GM18909 (cell line): ENCODE results near the gene RGS16.

Experiments used
- ATAC-seq: cut with Tn5 transposase; IDR thresholded peaks from one replicate; pipeline ENCODE4 v1.9.1; 2021; ENCODE audit warnings: mild to moderate bottlenecking; ENCODE audit not compliant: unreplicated experiment, poor library complexity

Gene RGS16

GRCh38 chr1:182630586-182630985 lies 26.4 kb upstream of the RGS16 start:
- no peak for ATAC-seq

- ATAC-seq, result peak; percentile 73
Measured at GRCh38 chr1:182629499-182630096, 25.4 kb upstream of the RGS16 start.

- no peak for ATAC-seq
Measured at GRCh38 chr1:182629080-182629479, 24.9 kb upstream of the RGS16 start.

GRCh38 chr1:182628657-182629056 lies 24.5 kb upstream of the RGS16 start:
- no peak for ATAC-seq

GRCh38 chr1:182627622-182628021 lies 23.4 kb upstream of the RGS16 start:
- no peak for ATAC-seq

- no peak for ATAC-seq
Measured at GRCh38 chr1:182626527-182626926, 22.3 kb upstream of the RGS16 start.

GRCh38 chr1:182625719-182626504 lies 21.7 kb upstream of the RGS16 start:
- ATAC-seq, result no peak

GRCh38 chr1:182625024-182625423 lies 20.8 kb upstream of the RGS16 start:
- ATAC-seq, result no peak

- ATAC-seq, result no peak
Measured at GRCh38 chr1:182624577-182624976, 20.4 kb upstream of the RGS16 start.

GRCh38 chr1:182622901-182623528 lies 18.8 kb upstream of the RGS16 start:
- ATAC-seq, result peak; percentile 70

GRCh38 chr1:182621906-182622305 lies 17.7 kb upstream of the RGS16 start:
- ATAC-seq, result no peak

GRCh38 chr1:182620924-182621585 lies 16.9 kb upstream of the RGS16 start:
- ATAC-seq, result no peak

- no peak for ATAC-seq
Measured at GRCh38 chr1:182617734-182618351, 13.7 kb upstream of the RGS16 start.

GRCh38 chr1:182617014-182617429 lies 12.8 kb upstream of the RGS16 start:
- no peak for ATAC-seq

- ATAC-seq, result peak; percentile 74
Measured at GRCh38 chr1:182616130-182617013, 12.2 kb upstream of the RGS16 start.

GRCh38 chr1:182615468-182616129 lies 11.4 kb upstream of the RGS16 start:
- ATAC-seq, result peak; percentile 29

- ATAC-seq, result peak; percentile 38
Measured at GRCh38 chr1:182614796-182615454, 10.7 kb upstream of the RGS16 start.

GRCh38 chr1:182611787-182612186 lies 7.6 kb upstream of the RGS16 start:
- no peak for ATAC-seq

- ATAC-seq, result no peak
Measured at GRCh38 chr1:182611326-182611725, 7.1 kb upstream of the RGS16 start.
